WTC11 (cell line): ENCODE results near the gene AP4M1. TPM values are rescaled to one million over a fixed set of nuclear protein-coding genes. Genes with fewer than 3 reads are reported as not detected.

Experiments
- AFF4 ChIP-seq: sonication (generic); formaldehyde crosslinking; IDR thresholded peaks from 2 replicates; pipeline ENCODE4 v1.8.1; 2023; ENCODE audit warnings: mild to moderate bottlenecking, missing genetic modification reagents, borderline replicate concordance
- ATF1 ChIP-seq: sonication (generic); formaldehyde crosslinking; IDR thresholded peaks from 2 replicates; pipeline ENCODE4 v1.8.1; 2023; ENCODE audit warnings: mild to moderate bottlenecking, moderate library complexity, missing genetic modification reagents
- EMX1 ChIP-seq: fragments of 250-450 bp; sonication (Bioruptor Pico); IDR thresholded peaks from 2 replicates; pipeline ENCODE4 v1.8.0; 2021; ENCODE audit warnings: mild to moderate bottlenecking
- FOXK1 ChIP-seq: sonication (generic); formaldehyde crosslinking; IDR thresholded peaks from 2 replicates; pipeline ENCODE4 v1.8.0; 2022; ENCODE audit warnings: mild to moderate bottlenecking, moderate library complexity, missing genetic modification reagents
- FOXP1 ChIP-seq: sonication (generic); formaldehyde crosslinking; IDR thresholded peaks from 2 replicates; pipeline ENCODE4 v1.8.0; 2022; ENCODE audit warnings: missing genetic modification reagents, mild to moderate bottlenecking, moderate library complexity, borderline replicate concordance
- NFE2L1 ChIP-seq: sonication (generic); formaldehyde crosslinking; IDR thresholded peaks from 2 replicates; pipeline ENCODE4 v1.8.1; 2023; ENCODE audit warnings: missing genetic modification reagents
- NR1H2 ChIP-seq: sonication (generic); formaldehyde crosslinking; IDR thresholded peaks from 2 replicates; pipeline ENCODE4 v1.9.0; 2021; ENCODE audit warnings: mild to moderate bottlenecking, moderate library complexity, missing genetic modification reagents
- PRRX2 ChIP-seq: fragments of 250-450 bp; sonication (Bioruptor Pico); IDR thresholded peaks from 2 replicates; pipeline ENCODE4 v1.8.0; 2021; ENCODE audit warnings: mild to moderate bottlenecking
- RELA ChIP-seq: sonication (generic); formaldehyde crosslinking; IDR thresholded peaks from 2 replicates; pipeline ENCODE4 v1.8.1; 2022; ENCODE audit warnings: missing genetic modification reagents, mild to moderate bottlenecking, borderline replicate concordance
- SMAD4 ChIP-seq: sonication (generic); formaldehyde crosslinking; IDR thresholded peaks from 2 replicates; pipeline ENCODE4 v1.8.0; 2022; ENCODE audit warnings: mild to moderate bottlenecking, missing genetic modification reagents
- TCF7 ChIP-seq: sonication (generic); formaldehyde crosslinking; IDR thresholded peaks from 2 replicates; pipeline ENCODE4 v1.8.0; 2022; ENCODE audit warnings: mild to moderate bottlenecking, low read depth, missing genetic modification reagents, moderate library complexity
- ZNF138 ChIP-seq: sonication (generic); formaldehyde crosslinking; conservative IDR thresholded peaks from 2 replicates; pipeline ENCODE4 v1.8.1; 2022; ENCODE audit warnings: mild to moderate bottlenecking, moderate library complexity, missing genetic modification reagents
- ZNF232 ChIP-seq: sonication (generic); formaldehyde crosslinking; IDR thresholded peaks from 2 replicates; pipeline ENCODE4 v1.8.0; 2022; ENCODE audit warnings: mild to moderate bottlenecking, missing genetic modification reagents
- ZNF263 ChIP-seq: sonication (generic); formaldehyde crosslinking; IDR thresholded peaks from 2 replicates; pipeline ENCODE4 v1.8.1; 2022; ENCODE audit warnings: low read depth, mild to moderate bottlenecking, moderate library complexity, missing genetic modification reagents
- ZNF281 ChIP-seq: sonication (generic); formaldehyde crosslinking; IDR thresholded peaks from 2 replicates; pipeline ENCODE4 v1.8.0; 2023; ENCODE audit warnings: mild to moderate bottlenecking, missing genetic modification reagents
- ZNF416 ChIP-seq: fragments of 250-450 bp; sonication (Bioruptor Pico); IDR thresholded peaks from 2 replicates; pipeline ENCODE4 v1.9.0; 2021; ENCODE audit warnings: mild to moderate bottlenecking, inconsistent platforms
- ZNF423 ChIP-seq: fragments of 250-450 bp; sonication (Bioruptor Pico); IDR thresholded peaks from 2 replicates; pipeline ENCODE4 v2.1.2; 2022; ENCODE audit warnings: mild to moderate bottlenecking, moderate library complexity
- ZNF671 ChIP-seq: fragments of 250-450 bp; sonication (Bioruptor Pico); IDR thresholded peaks from 2 replicates; pipeline ENCODE4 v1.8.0; 2021; ENCODE audit warnings: mild to moderate bottlenecking
- total RNA-seq: library from RNA; stranded (reverse); gene quantifications from 3 replicates; pipeline ENCODE4 v1.2.3, GENCODE V29; 2021
- TF ChIP-seq, protein P1 (sequence below): sonication (generic); formaldehyde crosslinking; IDR thresholded peaks from 2 replicates; pipeline ENCODE4 v1.8.1; 2023; ENCODE audit warnings: mild to moderate bottlenecking, missing genetic modification reagents
- TF ChIP-seq, protein P2 (sequence below): fragments of 250-450 bp; sonication (Bioruptor Pico); IDR thresholded peaks from 2 replicates; pipeline ENCODE4 v1.9.0; 2021; ENCODE audit warnings: moderate library complexity, mild to moderate bottlenecking, inconsistent platforms, borderline replicate concordance
- TF ChIP-seq, protein P3 (sequence below): fragments of 250-450 bp; sonication (Bioruptor Pico); IDR thresholded peaks from 2 replicates; pipeline ENCODE4 v1.9.0; 2021; ENCODE audit warnings: mild to moderate bottlenecking, borderline replicate concordance
- TF ChIP-seq, protein P4 (sequence below): fragments of 250-450 bp; sonication (Bioruptor Pico); IDR thresholded peaks from 2 replicates; pipeline ENCODE4 v1.9.0; 2021; ENCODE audit warnings: mild to moderate bottlenecking
- TF ChIP-seq, protein P5 (sequence below): fragments of 250-450 bp; sonication (Bioruptor Pico); IDR thresholded peaks from 2 replicates; pipeline ENCODE4 v1.9.0; 2021; ENCODE audit warnings: mild to moderate bottlenecking

Gene AP4M1
- total RNA-seq, 1 experiment from 2014 or later = 18.0 TPM

- no peak for TF ChIP-seq AFF4 (CRISPR knock-in tag)
- no peak for TF ChIP-seq NFE2L1 (CRISPR knock-in tag)
- no peak for TF ChIP-seq ATF1 (CRISPR knock-in tag)
- no peak for TF ChIP-seq ZNF138
- TF ChIP-seq TCF7 (CRISPR knock-in tag) = no peak
- TF ChIP-seq ZNF232 (CRISPR knock-in tag) = no peak
- TF ChIP-seq ZNF671 (CRISPR knock-in tag) = no peak
- TF ChIP-seq, protein P1, sequence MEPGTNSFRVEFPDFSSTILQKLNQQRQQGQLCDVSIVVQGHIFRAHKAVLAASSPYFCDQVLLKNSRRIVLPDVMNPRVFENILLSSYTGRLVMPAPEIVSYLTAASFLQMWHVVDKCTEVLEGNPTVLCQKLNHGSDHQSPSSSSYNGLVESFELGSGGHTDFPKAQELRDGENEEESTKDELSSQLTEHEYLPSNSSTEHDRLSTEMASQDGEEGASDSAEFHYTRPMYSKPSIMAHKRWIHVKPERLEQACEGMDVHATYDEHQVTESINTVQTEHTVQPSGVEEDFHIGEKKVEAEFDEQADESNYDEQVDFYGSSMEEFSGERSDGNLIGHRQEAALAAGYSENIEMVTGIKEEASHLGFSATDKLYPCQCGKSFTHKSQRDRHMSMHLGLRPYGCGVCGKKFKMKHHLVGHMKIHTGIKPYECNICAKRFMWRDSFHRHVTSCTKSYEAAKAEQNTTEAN (CRISPR knock-in tag) = no peak
- TF ChIP-seq, protein P2, sequence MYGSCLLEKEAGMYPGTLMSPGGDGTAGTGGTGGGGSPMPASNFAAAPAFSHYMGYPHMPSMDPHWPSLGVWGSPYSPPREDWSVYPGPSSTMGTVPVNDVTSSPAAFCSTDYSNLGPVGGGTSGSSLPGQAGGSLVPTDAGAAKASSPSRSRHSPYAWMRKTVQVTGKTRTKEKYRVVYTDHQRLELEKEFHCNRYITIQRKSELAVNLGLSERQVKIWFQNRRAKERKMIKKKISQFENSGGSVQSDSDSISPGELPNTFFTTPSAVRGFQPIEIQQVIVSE (CRISPR knock-in tag) = no peak
- TF ChIP-seq NR1H2 (CRISPR knock-in tag) = no peak
- no peak for TF ChIP-seq FOXK1 (CRISPR knock-in tag)
- TF ChIP-seq SMAD4 = no peak
- no peak for TF ChIP-seq ZNF263 (CRISPR knock-in tag)
- TF ChIP-seq RELA = no peak
- TF ChIP-seq PRRX2 (CRISPR knock-in tag) = no peak
- TF ChIP-seq, protein P3, sequence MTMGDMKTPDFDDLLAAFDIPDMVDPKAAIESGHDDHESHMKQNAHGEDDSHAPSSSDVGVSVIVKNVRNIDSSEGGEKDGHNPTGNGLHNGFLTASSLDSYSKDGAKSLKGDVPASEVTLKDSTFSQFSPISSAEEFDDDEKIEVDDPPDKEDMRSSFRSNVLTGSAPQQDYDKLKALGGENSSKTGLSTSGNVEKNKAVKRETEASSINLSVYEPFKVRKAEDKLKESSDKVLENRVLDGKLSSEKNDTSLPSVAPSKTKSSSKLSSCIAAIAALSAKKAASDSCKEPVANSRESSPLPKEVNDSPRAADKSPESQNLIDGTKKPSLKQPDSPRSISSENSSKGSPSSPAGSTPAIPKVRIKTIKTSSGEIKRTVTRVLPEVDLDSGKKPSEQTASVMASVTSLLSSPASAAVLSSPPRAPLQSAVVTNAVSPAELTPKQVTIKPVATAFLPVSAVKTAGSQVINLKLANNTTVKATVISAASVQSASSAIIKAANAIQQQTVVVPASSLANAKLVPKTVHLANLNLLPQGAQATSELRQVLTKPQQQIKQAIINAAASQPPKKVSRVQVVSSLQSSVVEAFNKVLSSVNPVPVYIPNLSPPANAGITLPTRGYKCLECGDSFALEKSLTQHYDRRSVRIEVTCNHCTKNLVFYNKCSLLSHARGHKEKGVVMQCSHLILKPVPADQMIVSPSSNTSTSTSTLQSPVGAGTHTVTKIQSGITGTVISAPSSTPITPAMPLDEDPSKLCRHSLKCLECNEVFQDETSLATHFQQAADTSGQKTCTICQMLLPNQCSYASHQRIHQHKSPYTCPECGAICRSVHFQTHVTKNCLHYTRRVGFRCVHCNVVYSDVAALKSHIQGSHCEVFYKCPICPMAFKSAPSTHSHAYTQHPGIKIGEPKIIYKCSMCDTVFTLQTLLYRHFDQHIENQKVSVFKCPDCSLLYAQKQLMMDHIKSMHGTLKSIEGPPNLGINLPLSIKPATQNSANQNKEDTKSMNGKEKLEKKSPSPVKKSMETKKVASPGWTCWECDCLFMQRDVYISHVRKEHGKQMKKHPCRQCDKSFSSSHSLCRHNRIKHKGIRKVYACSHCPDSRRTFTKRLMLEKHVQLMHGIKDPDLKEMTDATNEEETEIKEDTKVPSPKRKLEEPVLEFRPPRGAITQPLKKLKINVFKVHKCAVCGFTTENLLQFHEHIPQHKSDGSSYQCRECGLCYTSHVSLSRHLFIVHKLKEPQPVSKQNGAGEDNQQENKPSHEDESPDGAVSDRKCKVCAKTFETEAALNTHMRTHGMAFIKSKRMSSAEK (CRISPR knock-in tag) = no peak
- TF ChIP-seq EMX1 (CRISPR knock-in tag) = no peak
- no peak for TF ChIP-seq ZNF423
- TF ChIP-seq, protein P4, sequence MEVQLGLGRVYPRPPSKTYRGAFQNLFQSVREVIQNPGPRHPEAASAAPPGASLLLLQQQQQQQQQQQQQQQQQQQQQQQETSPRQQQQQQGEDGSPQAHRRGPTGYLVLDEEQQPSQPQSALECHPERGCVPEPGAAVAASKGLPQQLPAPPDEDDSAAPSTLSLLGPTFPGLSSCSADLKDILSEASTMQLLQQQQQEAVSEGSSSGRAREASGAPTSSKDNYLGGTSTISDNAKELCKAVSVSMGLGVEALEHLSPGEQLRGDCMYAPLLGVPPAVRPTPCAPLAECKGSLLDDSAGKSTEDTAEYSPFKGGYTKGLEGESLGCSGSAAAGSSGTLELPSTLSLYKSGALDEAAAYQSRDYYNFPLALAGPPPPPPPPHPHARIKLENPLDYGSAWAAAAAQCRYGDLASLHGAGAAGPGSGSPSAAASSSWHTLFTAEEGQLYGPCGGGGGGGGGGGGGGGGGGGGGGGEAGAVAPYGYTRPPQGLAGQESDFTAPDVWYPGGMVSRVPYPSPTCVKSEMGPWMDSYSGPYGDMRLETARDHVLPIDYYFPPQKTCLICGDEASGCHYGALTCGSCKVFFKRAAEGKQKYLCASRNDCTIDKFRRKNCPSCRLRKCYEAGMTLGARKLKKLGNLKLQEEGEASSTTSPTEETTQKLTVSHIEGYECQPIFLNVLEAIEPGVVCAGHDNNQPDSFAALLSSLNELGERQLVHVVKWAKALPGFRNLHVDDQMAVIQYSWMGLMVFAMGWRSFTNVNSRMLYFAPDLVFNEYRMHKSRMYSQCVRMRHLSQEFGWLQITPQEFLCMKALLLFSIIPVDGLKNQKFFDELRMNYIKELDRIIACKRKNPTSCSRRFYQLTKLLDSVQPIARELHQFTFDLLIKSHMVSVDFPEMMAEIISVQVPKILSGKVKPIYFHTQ (CRISPR knock-in tag) = no peak
- TF ChIP-seq ZNF416 (CRISPR knock-in tag) = no peak
- no peak for TF ChIP-seq FOXP1 (CRISPR knock-in tag)
- TF ChIP-seq, protein P5, sequence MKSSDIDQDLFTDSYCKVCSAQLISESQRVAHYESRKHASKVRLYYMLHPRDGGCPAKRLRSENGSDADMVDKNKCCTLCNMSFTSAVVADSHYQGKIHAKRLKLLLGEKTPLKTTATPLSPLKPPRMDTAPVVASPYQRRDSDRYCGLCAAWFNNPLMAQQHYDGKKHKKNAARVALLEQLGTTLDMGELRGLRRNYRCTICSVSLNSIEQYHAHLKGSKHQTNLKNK (CRISPR knock-in tag) = no peak
- TF ChIP-seq ZNF281 (CRISPR knock-in tag) = no peak
Measured at GRCh38 chr7:100130608-100131453, 29.4 kb downstream of the AP4M1 start (continued).
